Neural progenitor cell (in vitro differentiated cells): Measurements from ENCODE around the gene PAPOLB. TPM values are rescaled to one million over a fixed set of nuclear protein-coding genes. Genes with fewer than 3 reads are reported as not detected.

Experiments used
- DNase-seq: peaks from one replicate; pipeline ENCODE4 v3.0.0-alpha.2; 2016; ENCODE audit warnings: low spot score
- H2AFZ ChIP-seq: fragments of 200-600 bp; sonication (generic); replicated peaks from 2 replicates; pipeline ENCODE4 v1.6.1; 2016; ENCODE audit warnings: antibody characterized with exemption
- H3F3A ChIP-seq: fragments of 200-600 bp; sonication (generic); 2 replicates; pipeline ENCODE4 v1.6.1; 2016; ENCODE audit warnings: antibody characterized with exemption, low read depth
- H3K27ac ChIP-seq: fragments of 200-600 bp; sonication (generic); 2 replicates; pipeline ENCODE4 v1.5.1; 2016; ENCODE audit warnings: mild to moderate bottlenecking
- H3K27me3 ChIP-seq: fragments of 200-600 bp; sonication (generic); 2 replicates; pipeline ENCODE4 v1.6.1; 2016; ENCODE audit warnings: mild to moderate bottlenecking, moderate library complexity
- H3K36me3 ChIP-seq: fragments of 200-600 bp; sonication (generic); 2 replicates; pipeline ENCODE4 v1.5.1; 2016
- H3K4me1 ChIP-seq: fragments of 200-600 bp; sonication (generic); 2 replicates; pipeline ENCODE4 v1.6.1; 2016; ENCODE audit warnings: mixed run types
- H3K4me2 ChIP-seq: fragments of 200-600 bp; sonication (generic); 2 replicates; pipeline ENCODE4 v1.6.1; 2016
- H3K4me3 ChIP-seq: fragments of 200-600 bp; sonication (generic); 2 replicates; pipeline ENCODE4 v1.5.1; 2016
- H3K79me2 ChIP-seq: fragments of 200-600 bp; sonication (generic); 2 replicates; pipeline ENCODE4 v1.6.1; 2016; ENCODE audit warnings: low read depth
- H3K9ac ChIP-seq: fragments of 200-600 bp; sonication (generic); 2 replicates; pipeline ENCODE4 v1.6.1; 2016
- H3K9me3 ChIP-seq: fragments of 200-600 bp; sonication (generic); 2 replicates; pipeline ENCODE4 v1.5.1; 2016; ENCODE audit warnings: low read depth
- H4K20me1 ChIP-seq: fragments of 200-600 bp; sonication (generic); 2 replicates; pipeline ENCODE4 v1.6.1; 2016; ENCODE audit warnings: low read depth
- H3K27ac Mint-ChIP-seq: 3 replicates; pipeline ENCODE4 v1.8.0; 2021; ENCODE audit warnings: mixed read lengths
- H3K27me3 Mint-ChIP-seq: 2 replicates; pipeline ENCODE4 v1.8.0; 2022; ENCODE audit warnings: low read depth, mild to moderate bottlenecking, inconsistent platforms, moderate library complexity, mixed read lengths; ENCODE audit not compliant: insufficient read depth
- H3K36me3 Mint-ChIP-seq: 3 replicates; pipeline ENCODE4 v1.8.0; 2021; ENCODE audit warnings: mixed read lengths
- H3K4me1 Mint-ChIP-seq: 3 replicates; pipeline ENCODE4 v1.8.0; 2021; ENCODE audit warnings: mixed read lengths
- H3K4me3 Mint-ChIP-seq: 3 replicates; pipeline ENCODE4 v1.8.0; 2021; ENCODE audit warnings: mild to moderate bottlenecking, moderate library complexity, mixed read lengths
- H3K9me3 Mint-ChIP-seq: 3 replicates; pipeline ENCODE4 v1.8.0; 2020; ENCODE audit warnings: mixed read lengths
- EZH2 ChIP-seq: fragments of 200-600 bp; sonication (generic); IDR thresholded peaks from 2 replicates; pipeline ENCODE4 v1.6.1; 2017; ENCODE audit warnings: antibody characterized with exemption, mild to moderate bottlenecking, moderate library complexity
- EZH2phosphoT487 ChIP-seq: fragments of 200-600 bp; sonication (generic); IDR thresholded peaks from 2 replicates; pipeline ENCODE4 v1.6.1; 2017; ENCODE audit warnings: antibody characterized with exemption
- small RNA-seq: library from RNA; depleted of rRNA; stranded (forward); fragments of <200 nt; gene quantifications from one replicate; pipeline ENCODE3, GENCODE V24; 2015
- total RNA-seq: library from RNA; depleted of rRNA; stranded (reverse); fragments of >200 nt; gene quantifications from 2 replicates; pipeline ENCODE4 v1.2.3, GENCODE V29; 2015; ENCODE audit warnings: low replicate concordance
- TF ChIP-seq, protein P1 (sequence below): fragments of 200-600 bp; sonication (generic); IDR thresholded peaks from 2 replicates; pipeline ENCODE4 v1.5.1; 2017; ENCODE audit warnings: antibody characterized with exemption, mild to moderate bottlenecking

PAPOLB gene
- total RNA-seq, 1 donor from 2014 or later, result not detected

DNA sequence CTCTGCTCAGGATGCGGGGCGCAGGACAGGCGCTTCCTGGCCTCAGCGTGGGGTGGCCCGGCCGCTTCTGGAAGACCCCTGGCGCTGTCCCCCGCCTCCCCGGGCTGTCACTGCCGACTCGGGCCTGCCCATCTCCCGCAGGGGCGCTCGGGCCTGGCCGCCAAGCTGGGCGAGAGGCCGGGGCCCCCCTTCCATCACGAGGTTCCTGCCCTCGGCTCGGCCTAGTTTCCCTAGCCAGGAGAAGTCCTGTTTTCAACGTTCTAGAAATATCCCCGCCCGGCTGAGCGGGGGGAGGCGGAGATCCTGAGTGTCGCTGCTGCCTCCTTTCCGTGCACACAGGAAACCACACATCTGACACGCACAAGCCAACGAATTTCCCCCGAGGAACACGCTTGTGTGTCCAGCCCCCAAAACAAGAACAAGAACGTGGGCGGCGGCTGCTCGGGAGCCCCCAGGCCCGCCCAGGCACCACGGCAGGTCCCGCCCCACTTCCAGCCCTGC is 52.7 kb downstream of the PAPOLB start:
- Mint-ChIP-seq H3K4me1 (peaks cover 12% of the 10 kb centered on the region), H3K4me3 (no peak overlapping the region), H3K36me3 (peaks cover 17% of the 10 kb centered on the region), H3K27ac (no peak overlapping the region), H3K27me3 (no peaks in the 10 kb centered on the region), H3K9me3 (peaks cover 2% of the 10 kb centered on the region)
- H3K9me3 ChIP-seq, result no peaks in the 10 kb centered on the region
- DNase-seq, result no peak
- H3K27ac ChIP-seq, result no peak overlapping the region
- TF ChIP-seq EZH2, result no peak
- TF ChIP-seq, protein P1, sequence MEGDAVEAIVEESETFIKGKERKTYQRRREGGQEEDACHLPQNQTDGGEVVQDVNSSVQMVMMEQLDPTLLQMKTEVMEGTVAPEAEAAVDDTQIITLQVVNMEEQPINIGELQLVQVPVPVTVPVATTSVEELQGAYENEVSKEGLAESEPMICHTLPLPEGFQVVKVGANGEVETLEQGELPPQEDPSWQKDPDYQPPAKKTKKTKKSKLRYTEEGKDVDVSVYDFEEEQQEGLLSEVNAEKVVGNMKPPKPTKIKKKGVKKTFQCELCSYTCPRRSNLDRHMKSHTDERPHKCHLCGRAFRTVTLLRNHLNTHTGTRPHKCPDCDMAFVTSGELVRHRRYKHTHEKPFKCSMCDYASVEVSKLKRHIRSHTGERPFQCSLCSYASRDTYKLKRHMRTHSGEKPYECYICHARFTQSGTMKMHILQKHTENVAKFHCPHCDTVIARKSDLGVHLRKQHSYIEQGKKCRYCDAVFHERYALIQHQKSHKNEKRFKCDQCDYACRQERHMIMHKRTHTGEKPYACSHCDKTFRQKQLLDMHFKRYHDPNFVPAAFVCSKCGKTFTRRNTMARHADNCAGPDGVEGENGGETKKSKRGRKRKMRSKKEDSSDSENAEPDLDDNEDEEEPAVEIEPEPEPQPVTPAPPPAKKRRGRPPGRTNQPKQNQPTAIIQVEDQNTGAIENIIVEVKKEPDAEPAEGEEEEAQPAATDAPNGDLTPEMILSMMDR, result no peak
- no peak for TF ChIP-seq EZH2phosphoT487
- H3K9ac ChIP-seq, result no peak overlapping the region
- no peaks in the 10 kb centered on the region for H3F3A ChIP-seq
- no peaks in the 10 kb centered on the region for H3K36me3 ChIP-seq
- no peaks in the 10 kb centered on the region for H4K20me1 ChIP-seq
- no peaks in the 10 kb centered on the region for H3K79me2 ChIP-seq
- H3K4me1 ChIP-seq, result peaks cover 4% of the 10 kb centered on the region
- no peak overlapping the region for H3K4me3 ChIP-seq
- H3K27me3 ChIP-seq, result no peaks in the 10 kb centered on the region
- H3K4me2 ChIP-seq, result no peak overlapping the region
- H2AFZ ChIP-seq, result no peak overlapping the region

DNA sequence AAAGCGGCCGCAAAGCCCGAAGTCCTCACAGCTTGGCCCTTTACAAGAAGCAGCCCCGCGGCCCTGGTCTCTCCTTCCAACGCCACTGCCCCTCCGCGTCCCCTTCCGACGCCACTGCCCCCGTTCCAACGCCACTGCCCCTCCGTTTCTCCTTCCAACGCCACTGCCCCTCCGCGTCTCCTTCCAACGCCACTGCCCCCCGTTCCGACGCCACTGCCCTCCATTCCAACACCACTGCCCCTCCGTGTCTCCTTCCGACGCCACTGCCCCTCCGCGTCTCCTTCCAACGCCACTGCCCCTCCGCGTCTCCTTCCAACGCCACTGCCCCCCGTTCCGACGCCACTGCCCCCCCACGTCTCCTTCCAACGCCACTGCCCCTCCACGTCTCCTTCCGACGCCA is 53.3 kb downstream of the PAPOLB start:
- Mint-ChIP-seq H3K9me3 (peaks cover 2% of the 10 kb centered on the region), H3K27me3 (peaks cover 2% of the 10 kb centered on the region), H3K36me3 (peaks cover 13% of the 10 kb centered on the region), H3K4me1 (peaks cover 17% of the 10 kb centered on the region), H3K27ac (no peak overlapping the region), H3K4me3 (no peak overlapping the region)
- Histone ChIP-seq H3K4me1 (peaks cover 10% of the 10 kb centered on the region), H3K27me3 (no peaks in the 10 kb centered on the region), H3K4me3 (no peak overlapping the region), H3K79me2 (no peaks in the 10 kb centered on the region), H2AFZ (no peak overlapping the region), H3K9ac (no peak overlapping the region), H3K36me3 (no peaks in the 10 kb centered on the region), H3K9me3 (no peaks in the 10 kb centered on the region), H3K4me2 (no peak overlapping the region), H3K27ac (no peak overlapping the region), H4K20me1 (no peaks in the 10 kb centered on the region), H3F3A (no peaks in the 10 kb centered on the region)
- no peak for DNase-seq
- TF ChIP-seq EZH2, result no peak
- no peak for TF ChIP-seq EZH2phosphoT487
- TF ChIP-seq, protein P1, result no peak

DNA sequence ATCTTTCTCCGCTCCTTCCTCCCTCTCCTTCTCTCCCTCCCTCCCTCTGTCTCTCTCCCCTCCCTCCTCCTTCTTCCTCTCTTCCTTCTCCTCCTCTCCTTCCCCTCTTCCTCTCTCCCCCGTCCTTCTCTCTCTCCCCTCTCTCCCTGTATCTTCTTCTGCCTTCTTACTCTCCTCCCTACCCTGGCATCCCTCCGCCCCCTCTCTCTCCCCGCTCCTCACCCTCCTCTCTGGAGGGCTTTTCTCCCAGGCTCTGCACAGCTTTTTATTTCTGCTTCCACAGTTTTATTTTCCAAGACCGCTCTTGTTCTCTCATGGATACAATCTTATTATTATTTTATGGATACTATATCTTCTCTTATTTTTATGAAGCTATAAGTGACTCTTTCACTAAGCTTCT is 53.8 kb downstream of the PAPOLB start:
- Histone ChIP-seq H3K9ac (no peak overlapping the region), H3F3A (no peaks in the 10 kb centered on the region), H3K79me2 (no peaks in the 10 kb centered on the region), H3K27me3 (no peaks in the 10 kb centered on the region), H3K4me3 (no peak overlapping the region), H3K4me1 (peaks cover 10% of the 10 kb centered on the region), H3K9me3 (no peaks in the 10 kb centered on the region), H2AFZ (no peak overlapping the region), H3K27ac (no peak overlapping the region), H3K36me3 (no peaks in the 10 kb centered on the region), H4K20me1 (no peaks in the 10 kb centered on the region), H3K4me2 (no peak overlapping the region)
- peaks cover 1% of the 10 kb centered on the region for H3K9me3 Mint-ChIP-seq
- H3K4me1 Mint-ChIP-seq, result peaks cover 17% of the 10 kb centered on the region
- peaks cover 9% of the 10 kb centered on the region for H3K36me3 Mint-ChIP-seq
- DNase-seq, result no peak
- no peak overlapping the region for H3K4me3 Mint-ChIP-seq
- peak overlapping the region; percentile 40 for H3K27ac Mint-ChIP-seq
- H3K27me3 Mint-ChIP-seq, result peaks cover 2% of the 10 kb centered on the region
- TF ChIP-seq EZH2, result no peak
- TF ChIP-seq EZH2phosphoT487, result no peak
- TF ChIP-seq, protein P1, result no peak

Small RNA genes within 50 kb of the gene (small RNA-seq; reads per million reads assigned to genes)
- gene RF00019, result not detected

Other genes starting within 250 kb of the PAPOLB start
- gene FOXK1, start 179.7 kb downstream of the PAPOLB start, total RNA-seq, result 11.1 and 22.4 TPM in 2 replicates
- 8.3 and 21.8 TPM in 2 replicates for gene AP5Z1, start 86.4 kb downstream of the PAPOLB start, total RNA-seq
- gene RADIL, start 21.7 kb upstream of the PAPOLB start, total RNA-seq, result 3.1 and 5.8 TPM in 2 replicates
- gene MMD2, start 97.2 kb upstream of the PAPOLB start, total RNA-seq, result 0.28 TPM in 1 of 2 replicates, not detected in the other
- gene RBAK, start 183.8 kb upstream of the PAPOLB start, total RNA-seq, result 14.8 and 24.5 TPM in 2 replicates